ENCODE measurements around the gene WDR44.
"Not testable (repeated sequence)": the region's sequence is repeated elsewhere in the genome, so short reads cannot be mapped to it uniquely, and the experiment has no call there.

WDR44 gene

DNA sequence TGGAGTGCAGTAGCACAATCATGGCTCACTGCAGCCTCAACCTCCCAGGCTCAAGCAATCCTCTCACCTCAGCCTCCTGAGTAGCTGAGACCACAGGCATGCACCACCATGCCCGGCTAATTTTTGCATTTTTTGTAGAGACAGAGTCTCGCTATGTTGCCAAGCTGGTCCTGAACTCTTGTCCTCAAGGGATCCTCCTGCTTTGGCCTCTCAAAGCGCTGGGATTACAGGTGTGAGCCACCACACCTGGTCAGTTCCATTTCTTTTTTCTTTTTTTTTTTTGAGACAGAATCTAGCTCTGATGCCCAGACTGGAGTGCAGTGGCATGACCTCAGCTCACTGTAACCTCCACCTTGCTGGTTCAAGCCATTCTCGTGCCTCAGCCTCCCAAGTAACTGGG, 136.5 kb downstream of the WDR44 start:
- not testable (repeated sequence) for DNase-seq (ENCODE audit: low read depth, low spot score)

DNA sequence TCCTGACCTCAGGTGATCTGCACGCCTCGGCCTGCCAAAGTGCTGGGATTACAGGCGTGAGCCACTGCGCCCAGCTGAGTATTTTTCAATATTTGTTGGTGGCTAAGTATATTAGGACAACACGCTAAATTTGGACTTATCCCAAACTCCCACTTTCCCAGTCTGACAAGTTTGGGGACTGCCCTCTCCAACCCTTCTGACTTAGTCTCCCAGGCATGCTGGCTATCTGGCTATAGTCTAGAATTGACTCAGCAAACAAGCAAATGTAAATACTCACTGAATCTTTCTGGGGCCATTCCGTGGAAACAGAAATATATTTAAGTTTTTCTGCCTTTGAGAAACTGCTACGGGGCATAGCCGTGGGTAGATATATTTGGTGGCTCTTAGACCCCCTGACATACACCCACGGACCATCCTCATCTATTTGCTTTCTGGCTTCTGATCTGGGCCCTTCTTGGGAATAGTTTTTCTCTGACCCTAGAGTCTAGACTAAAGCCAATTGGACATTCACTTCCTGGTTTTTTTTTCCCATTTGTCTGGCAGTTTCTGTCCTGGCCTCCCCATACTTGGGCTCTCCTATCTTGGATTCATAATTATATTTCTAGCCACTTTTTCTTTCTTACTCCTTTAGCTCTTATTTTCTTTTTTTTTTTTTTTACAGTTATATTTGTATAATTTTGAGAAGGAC, 138.5 kb downstream of the WDR44 start:
- no peak for DNase-seq (ENCODE audit: low read depth, low spot score)

DNA sequence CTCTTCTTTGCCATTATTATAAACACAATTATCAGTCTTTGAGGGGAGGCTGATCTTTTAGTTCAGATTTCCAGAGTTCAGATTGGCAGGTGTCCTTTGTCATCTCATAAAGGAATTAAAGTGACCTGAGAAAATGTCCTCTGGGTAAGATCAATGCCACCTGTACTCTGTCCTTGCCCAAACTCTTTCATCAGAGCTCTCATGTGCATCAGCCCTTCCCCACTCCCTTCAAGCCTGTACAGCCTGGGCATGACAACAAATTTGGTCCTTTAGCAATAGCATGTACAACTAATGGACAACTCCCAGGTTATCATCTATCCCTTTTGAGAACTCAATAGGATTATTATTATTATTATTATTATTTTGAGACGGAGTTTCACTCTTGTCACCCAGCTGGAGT, 140.8 kb downstream of the WDR44 start:
- not testable (repeated sequence) for DNase-seq (ENCODE audit: low read depth, low spot score)

DNA sequence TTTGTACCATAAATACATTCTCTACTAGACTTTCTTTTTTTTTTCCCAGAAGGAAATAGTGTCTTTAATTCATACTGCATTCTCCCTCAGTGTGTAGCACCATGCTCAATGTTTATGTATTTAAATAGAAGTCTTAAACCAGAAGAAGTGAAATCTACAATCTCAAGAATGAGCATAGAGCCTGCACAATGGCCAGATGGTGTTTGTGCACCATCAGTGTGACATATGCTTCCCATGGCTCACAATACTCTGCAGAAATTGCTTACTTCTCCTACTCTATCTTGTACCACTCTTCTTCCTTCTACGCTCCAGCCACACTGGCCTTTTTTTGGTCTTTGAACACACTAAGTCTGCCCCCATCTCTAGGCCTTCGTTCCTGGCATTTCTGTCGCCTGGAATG, 147.1 kb downstream of the WDR44 start:
- DNase-seq (ENCODE audit: low read depth, low spot score): no peak

DNA sequence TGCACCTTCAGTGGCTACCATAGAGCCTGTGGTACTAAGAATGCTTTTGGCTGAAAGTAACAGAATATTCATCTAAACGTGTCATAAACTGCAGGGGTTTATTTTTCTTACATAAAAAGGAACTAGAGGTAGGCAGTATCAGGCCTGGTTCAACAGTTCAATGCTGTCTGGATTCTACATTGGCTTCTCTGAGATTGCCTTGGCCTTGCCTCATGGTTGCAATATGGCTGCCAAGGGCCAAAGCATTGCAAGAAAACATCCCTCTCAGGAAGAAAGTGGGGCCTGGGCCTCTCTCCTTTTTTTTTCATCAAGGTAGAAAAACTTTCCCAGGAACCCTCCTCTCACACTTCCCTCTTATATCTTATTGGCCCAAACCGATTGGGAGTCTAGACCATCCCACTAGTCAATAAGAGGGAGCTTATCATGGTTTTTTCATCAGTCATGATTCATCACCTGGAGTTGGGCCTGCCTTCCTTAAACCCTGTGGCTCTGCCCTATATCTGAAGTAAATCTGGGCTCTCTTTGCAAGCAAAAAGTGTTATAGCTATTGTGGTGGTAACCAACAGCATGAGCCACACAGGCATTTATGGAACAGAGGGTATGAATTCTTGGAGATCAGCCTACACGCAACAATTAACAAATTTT, 147.9 kb downstream of the WDR44 start:
- no peak for DNase-seq (ENCODE audit: low read depth, low spot score)

DNA sequence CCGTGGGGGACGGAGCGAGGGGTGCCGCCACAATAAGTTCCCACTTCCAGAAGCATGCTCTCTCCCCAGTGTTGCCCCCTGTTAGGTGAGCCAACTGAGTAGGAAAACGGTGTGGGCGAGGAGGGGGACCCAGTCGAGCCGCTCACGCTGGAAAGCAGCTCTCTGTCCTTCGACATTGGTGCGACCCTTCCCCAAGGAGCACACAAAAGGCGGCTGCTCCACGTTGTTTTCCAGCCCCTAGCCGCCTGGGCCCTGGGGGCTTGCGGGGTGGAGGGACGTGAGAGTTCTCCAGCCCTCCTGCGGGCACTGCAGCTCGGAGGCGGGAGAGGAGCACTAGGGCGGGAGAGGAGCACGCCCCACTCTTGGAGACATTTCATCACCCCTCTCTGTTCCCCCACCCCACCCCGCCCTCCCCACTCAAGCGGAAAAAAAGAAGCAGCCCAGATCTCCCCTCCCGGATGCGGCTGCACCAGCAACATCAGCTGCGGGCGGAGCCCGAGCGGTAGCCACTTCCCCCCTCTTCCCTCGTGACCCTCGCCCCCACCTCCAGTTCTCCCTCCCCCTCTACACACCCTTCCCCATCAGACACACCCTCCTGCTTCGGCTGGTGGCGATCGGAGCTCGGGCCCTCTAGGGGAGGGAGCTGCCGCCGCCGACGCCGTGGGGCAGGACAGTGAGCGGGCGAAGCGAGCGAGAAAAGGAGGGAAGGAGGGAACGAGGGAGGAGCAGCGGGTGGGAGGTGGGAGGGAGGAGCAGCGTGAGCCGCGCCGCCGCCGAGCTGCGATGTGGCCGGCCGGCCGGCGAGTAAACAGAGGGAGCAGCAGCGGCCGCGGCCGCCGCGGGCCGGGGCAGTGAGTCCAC, 149.4 kb downstream of the WDR44 start, which contains the start of gene DOCK11:
Gene DOCK11 (plus strand): TSS at position 755 of the 861 bp plus-strand sequence. CDS start 157 bp downstream, outside the sequence.
- peak; percentile 52 for DNase-seq (ENCODE audit: low read depth, low spot score)

DNA sequence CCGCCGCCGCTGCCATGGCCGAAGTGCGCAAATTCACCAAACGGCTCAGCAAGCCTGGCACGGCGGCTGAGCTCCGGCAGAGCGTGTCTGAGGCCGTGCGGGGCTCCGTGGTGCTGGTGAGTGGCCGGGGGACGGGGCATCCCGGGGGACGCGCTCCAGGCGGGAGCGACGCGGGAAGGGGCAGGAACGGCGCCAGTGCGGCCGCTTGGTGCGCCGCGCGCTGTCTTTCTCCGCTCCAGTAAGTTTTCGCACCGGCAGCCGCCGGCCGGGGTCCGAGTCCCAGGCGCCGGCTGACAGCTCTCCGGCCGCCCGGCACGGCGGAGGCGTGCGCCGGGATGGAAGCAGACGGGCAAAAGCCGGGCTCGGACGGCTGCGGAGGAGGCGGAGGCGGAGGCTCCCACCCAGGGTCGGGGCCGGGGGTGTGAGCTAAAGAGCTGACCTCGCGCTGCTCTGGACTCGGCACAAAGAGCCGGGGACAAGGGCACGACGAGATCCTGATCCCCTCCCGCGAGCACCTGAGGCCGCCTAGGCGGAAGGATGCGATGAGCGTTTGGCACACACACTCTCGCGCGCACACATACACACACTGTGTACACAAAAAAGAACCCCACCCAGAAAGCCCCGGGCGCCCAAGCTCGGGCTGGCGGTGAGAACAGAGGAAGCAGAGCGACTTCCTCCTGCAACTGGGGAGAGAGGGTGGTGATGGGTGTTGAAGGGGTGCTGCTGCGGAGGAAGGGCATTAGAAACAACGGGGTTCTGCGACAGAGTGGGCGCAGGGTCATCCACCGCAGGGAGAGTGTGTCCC, 150.3 kb downstream of the WDR44 start:
- peak; percentile 56 for DNase-seq (ENCODE audit: low read depth, low spot score)

DNA sequence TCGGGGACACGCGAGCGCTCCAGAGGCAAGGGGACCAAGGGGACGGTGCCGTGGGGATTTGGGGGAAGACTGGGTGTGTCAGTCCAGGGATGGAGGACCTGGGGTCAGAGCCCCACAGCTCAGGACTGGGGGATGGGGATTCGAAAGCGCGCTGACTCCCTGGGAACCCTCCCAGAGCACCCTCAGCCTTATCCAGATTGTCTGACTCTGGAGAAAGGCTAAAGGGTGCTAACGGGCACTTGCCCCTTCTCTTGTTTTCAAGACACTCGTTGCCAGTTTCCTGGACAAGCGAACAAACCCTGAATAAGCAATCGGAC, 150.8 kb downstream of the WDR44 start:
- DNase-seq (ENCODE audit: low read depth, low spot score): no peak

DNA sequence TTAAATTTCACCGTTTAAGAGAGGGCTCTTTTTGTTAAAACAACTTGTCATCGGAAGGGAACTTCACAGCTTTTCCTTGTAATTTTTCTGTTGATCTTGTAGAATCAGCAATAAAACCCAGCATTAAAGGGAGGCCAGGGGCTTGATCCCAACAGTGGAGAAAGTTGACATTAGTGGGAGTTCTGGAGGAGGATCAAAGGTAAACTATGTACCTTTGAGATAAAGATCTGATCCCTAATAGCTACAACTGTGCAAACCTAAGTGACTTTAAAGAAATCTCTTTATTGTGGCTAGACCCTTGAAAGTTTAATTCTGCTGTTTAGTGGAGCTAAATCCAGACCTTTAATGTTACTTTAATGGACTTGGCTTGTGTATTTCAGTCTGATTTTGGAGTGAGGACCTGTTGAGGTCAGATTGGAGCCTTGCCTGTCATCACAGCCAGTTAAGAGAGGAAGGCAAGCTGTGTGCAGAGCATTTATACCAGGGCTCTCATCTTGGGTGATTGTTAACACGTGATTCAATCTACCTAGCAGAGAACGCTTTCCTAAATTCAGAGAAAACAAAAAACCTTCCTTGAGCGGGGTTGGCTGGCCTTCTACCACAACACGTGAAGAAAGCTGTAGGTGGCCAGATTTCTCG, 151.4 kb downstream of the WDR44 start:
- DNase-seq (ENCODE audit: low read depth, low spot score): no peak

DNA sequence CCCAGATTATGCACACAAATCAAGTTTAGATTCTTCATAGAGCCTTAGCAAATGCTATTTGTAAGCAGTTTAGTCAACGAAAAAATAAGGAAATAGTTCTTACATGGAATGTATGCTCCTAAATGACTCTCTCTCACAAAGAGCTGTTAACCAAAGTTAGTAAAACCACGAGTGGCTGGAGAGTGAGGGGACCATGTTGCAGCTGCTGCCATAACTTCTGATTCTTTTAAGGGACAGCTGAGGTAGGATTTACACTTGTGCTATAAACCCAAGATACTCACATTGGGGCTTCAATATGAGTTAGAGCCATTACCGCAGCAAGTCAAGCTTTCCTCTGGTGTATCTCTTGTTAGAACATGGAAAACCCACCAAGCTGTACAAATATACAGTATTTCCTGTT, 152.4 kb downstream of the WDR44 start:
- no peak for DNase-seq (ENCODE audit: low read depth, low spot score)

DNA sequence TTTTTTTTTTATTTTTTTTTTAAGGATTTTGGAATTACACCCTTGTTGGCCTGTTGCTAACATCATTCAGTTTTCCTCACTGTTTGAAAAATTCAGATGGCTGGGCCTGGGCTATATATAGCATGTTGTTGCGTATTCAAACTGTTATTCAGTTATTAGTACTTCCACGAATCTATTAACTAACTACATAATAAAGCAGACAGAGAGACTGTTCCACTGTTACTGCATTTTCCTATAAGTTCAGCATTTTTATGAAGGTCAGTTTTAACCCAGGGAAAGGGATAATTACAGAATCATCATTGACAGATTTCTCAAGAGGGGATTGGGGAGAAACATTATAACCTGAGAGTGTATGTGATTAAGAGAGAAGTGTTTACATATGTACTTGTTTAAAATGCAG, 152.8 kb downstream of the WDR44 start:
- DNase-seq (ENCODE audit: low read depth, low spot score): no peak

DNA sequence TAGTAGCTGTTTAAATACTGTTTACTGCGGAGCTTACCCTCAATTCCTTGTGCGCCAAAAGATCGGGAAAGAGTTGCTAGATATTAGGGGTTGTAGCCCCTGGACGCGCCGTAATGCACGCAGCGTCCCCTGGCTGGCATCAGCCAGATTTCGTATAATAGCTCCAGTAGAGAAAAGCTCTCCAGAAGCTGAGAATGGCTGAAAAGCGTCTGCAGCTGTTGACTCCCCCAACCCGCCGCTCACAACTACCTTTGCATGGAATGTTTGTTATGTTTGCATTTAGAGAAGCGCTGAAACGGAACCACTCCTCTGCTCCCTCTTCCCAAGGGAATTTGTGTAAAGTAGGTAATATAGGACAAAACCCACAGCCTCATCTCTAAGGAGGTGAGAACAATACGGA, 153.4 kb downstream of the WDR44 start:
- no peak for DNase-seq (ENCODE audit: low read depth, low spot score)
